Loucy (cell line): ENCODE data around the gene MYBBP1A.

Experiments used
- H2AFZ ChIP-seq: fragments of 200-600 bp; sonication (generic); 2 replicates; pipeline ENCODE4 v1.6.0; 2016; ENCODE audit warnings: antibody characterized with exemption, mild to moderate bottlenecking, low read length, moderate library complexity
- H3F3A ChIP-seq: fragments of 200-600 bp; 2 replicates; pipeline ENCODE4 v1.6.0; 2016; ENCODE audit warnings: antibody characterized with exemption, low read depth, mild to moderate bottlenecking
- H3K27me3 ChIP-seq: fragments of 200-600 bp; sonication (generic); 2 replicates; pipeline ENCODE4 v1.6.1; 2014; ENCODE audit warnings: low read length, mild to moderate bottlenecking; ENCODE audit not compliant: insufficient read depth, poor library complexity, severe bottlenecking
- H3K36me3 ChIP-seq: fragments of 200-600 bp; sonication (generic); 2 replicates; pipeline ENCODE4 v1.6.1; 2016; ENCODE audit warnings: low read length; ENCODE audit not compliant: insufficient read depth
- H3K4me1 ChIP-seq: fragments of 200-600 bp; sonication (generic); 2 replicates; pipeline ENCODE4 v1.5.1; 2014; ENCODE audit warnings: low read length, mild to moderate bottlenecking; ENCODE audit not compliant: insufficient read depth, poor library complexity, severe bottlenecking
- H3K4me2 ChIP-seq: fragments of 200-600 bp; sonication (generic); 2 replicates; pipeline ENCODE4 v1.6.0; 2014; ENCODE audit warnings: antibody characterized with exemption, low read length, low read depth, mild to moderate bottlenecking; ENCODE audit not compliant: poor library complexity, severe bottlenecking
- H3K4me3 ChIP-seq: fragments of 200-600 bp; sonication (generic); 2 replicates; pipeline ENCODE4 v1.5.1; 2014; ENCODE audit warnings: low read length, mild to moderate bottlenecking, mixed read lengths; ENCODE audit not compliant: poor library complexity, severe bottlenecking
- H3K79me2 ChIP-seq: fragments of 200-600 bp; sonication (generic); 2 replicates; pipeline ENCODE4 v1.6.1; 2014; ENCODE audit warnings: low read length; ENCODE audit not compliant: insufficient read depth
- H3K9ac ChIP-seq: fragments of 200-600 bp; sonication (generic); 2 replicates; pipeline ENCODE4 v1.6.0; 2014; ENCODE audit warnings: mild to moderate bottlenecking, low read depth, low read length, moderate library complexity; ENCODE audit not compliant: poor library complexity, severe bottlenecking
- H3K9me2 ChIP-seq: fragments of 200-600 bp; sonication (generic); replicated peaks from 2 replicates; pipeline ENCODE4 v1.6.1; 2016; ENCODE audit warnings: low read depth, low read length, mixed read lengths
- H3K9me3 ChIP-seq: fragments of 200-600 bp; sonication (generic); 2 replicates; pipeline ENCODE4 v1.6.1; 2014; ENCODE audit warnings: mild to moderate bottlenecking, antibody characterized with exemption, low read length, low read depth; ENCODE audit not compliant: insufficient read depth
- H4K20me1 ChIP-seq: fragments of 200-600 bp; sonication (generic); 2 replicates; pipeline ENCODE4 v1.6.0; 2014; ENCODE audit warnings: antibody characterized with exemption, low read length, mild to moderate bottlenecking; ENCODE audit not compliant: insufficient read depth, poor library complexity, severe bottlenecking
- CTCF ChIP-seq: fragments of 200-600 bp; sonication (generic); conservative IDR thresholded peaks from 2 replicates; pipeline ENCODE4 v1.5.1; 2014; ENCODE audit warnings: mild to moderate bottlenecking, antibody characterized with exemption, low read length
- EZH2phosphoT487 ChIP-seq: fragments of 200-600 bp; IDR thresholded peaks from 2 replicates; pipeline ENCODE4 v1.6.1; 2018; ENCODE audit warnings: antibody characterized with exemption, mild to moderate bottlenecking, moderate library complexity, borderline replicate concordance

The MYBBP1A gene

GRCh38 chr17:4586043-4586442 is 30.9 kb upstream of the MYBBP1A start:
- Histone ChIP-seq H3K4me3 (no peak overlapping the region), H3K4me2 (no peak overlapping the region), H3K79me2 (no peaks in the 10 kb centered on the region), H3K9me3 (no peaks in the 10 kb centered on the region), H4K20me1 (no peaks in the 10 kb centered on the region), H3K4me1 (no peaks in the 10 kb centered on the region), H3K27me3 (no peaks in the 10 kb centered on the region), H3K9ac (no peak overlapping the region), H3K9me2 (no peaks in the 10 kb centered on the region), H2AFZ (no peak overlapping the region), H3K36me3 (no peaks in the 10 kb centered on the region), H3F3A (no peaks in the 10 kb centered on the region)
- TF ChIP-seq EZH2phosphoT487 = no peak
- TF ChIP-seq CTCF = no peak

- no peak for TF ChIP-seq EZH2phosphoT487
- no peak for TF ChIP-seq CTCF
- no peak overlapping the region for H3K4me3 ChIP-seq
- no peak overlapping the region for H2AFZ ChIP-seq
- no peaks in the 10 kb centered on the region for H3K4me1 ChIP-seq
- no peak overlapping the region for H3K9ac ChIP-seq
- no peaks in the 10 kb centered on the region for H4K20me1 ChIP-seq
- no peaks in the 10 kb centered on the region for H3K9me3 ChIP-seq
- no peaks in the 10 kb centered on the region for H3K36me3 ChIP-seq
- no peaks in the 10 kb centered on the region for H3K79me2 ChIP-seq
- no peaks in the 10 kb centered on the region for H3K27me3 ChIP-seq
- H3K9me2 ChIP-seq = no peaks in the 10 kb centered on the region
- no peaks in the 10 kb centered on the region for H3F3A ChIP-seq
- H3K4me2 ChIP-seq = no peak overlapping the region
Measured at GRCh38 chr17:4585638-4585994, 30.4 kb upstream of the MYBBP1A start.

- Histone ChIP-seq H3F3A (no peaks in the 10 kb centered on the region), H3K79me2 (no peaks in the 10 kb centered on the region), H3K9ac (no peak overlapping the region), H3K36me3 (no peaks in the 10 kb centered on the region), H3K4me1 (no peaks in the 10 kb centered on the region), H3K9me2 (no peaks in the 10 kb centered on the region), H4K20me1 (no peaks in the 10 kb centered on the region), H3K9me3 (no peaks in the 10 kb centered on the region), H2AFZ (no peak overlapping the region), H3K4me3 (no peak overlapping the region), H3K27me3 (no peaks in the 10 kb centered on the region), H3K4me2 (no peak overlapping the region)
- no peak for TF ChIP-seq EZH2phosphoT487
- TF ChIP-seq CTCF = no peak
Measured at GRCh38 chr17:4584917-4585637, 29.9 kb upstream of the MYBBP1A start.
